Adrenal gland (tissue), 12 donors: Measurements from ENCODE around the gene GPR176. TPM values are rescaled to one million over a fixed set of nuclear protein-coding genes. Genes with fewer than 3 reads are reported as not detected.
"Not testable (repeated sequence)": the region's sequence is repeated elsewhere in the genome, so short reads cannot be mapped to it uniquely, and the experiment has no call there.

ENCODE experiments used
- DNase-seq, 7 donors: peaks; one replicate each; pipeline ENCODE4 v3.0.0-alpha.2; 2019 to 2020
- H3K27ac ChIP-seq, 5 donors: fragments of 200-600 bp; sonication (generic) in 4 of 5; 1 replicate in 3 of 5; 2 replicates in 2 of 5; pipeline versions ENCODE4 v1.5.1 to v1.8.0; 2016 to 2020; ENCODE audit warnings: mild to moderate bottlenecking in 1 of 5
- H3K27me3 ChIP-seq: fragments of 200-600 bp; 2 replicates; pipeline ENCODE4 v1.8.0; 2021
- H3K36me3 ChIP-seq, 2 donors: fragments of 200-600 bp; replicated peaks in 1 of 2; 1 replicate in 1 of 2; 2 replicates in 1 of 2; pipeline versions ENCODE4 v1.5.1 to v1.8.0; 2018 to 2022
- H3K4me1 ChIP-seq, 2 donors: fragments of 200-600 bp; replicated peaks in 1 of 2; 1 replicate in 1 of 2; 2 replicates in 1 of 2; pipeline versions ENCODE4 v1.5.1 to v1.8.0; 2018 to 2021
- H3K4me3 ChIP-seq, 4 donors: fragments of 200-600 bp; sonication (generic) in 3 of 4; one replicate each; pipeline ENCODE4 v1.5.1; 2016 to 2018
- H3K9me3 ChIP-seq, 3 donors: fragments of 200-600 bp; sonication (generic) in 1 of 3; replicated peaks in 1 of 3; 1 replicate in 2 of 3; 2 replicates in 1 of 3; pipeline versions ENCODE4 v1.5.1 to v1.8.0; 2016 to 2021
- POLR2A ChIP-seq, 2 donors: fragments of 450-650 bp; IDR thresholded peaks; one replicate each; pipeline ENCODE4 v1.6.1; 2017; ENCODE audit warnings: antibody characterized with exemption in 2 of 2, mild to moderate bottlenecking in 2 of 2, moderate library complexity in 1 of 2
- WGBS, 4 donors: extraction: QIAGEN DNeasy Blood & Tissue Kit in 2 of 4; methylation state at CpG; one replicate each; pipeline versions ENCODE4 v1.1.5 to v1.1.7; 2013 to 2017; 5-methylcytosine and 5-hydroxymethylcytosine counted together
- intact Hi-C, 2 donors: fragments of 100-400 bp; cut with DNase I; formaldehyde crosslinking; loops; one replicate each; pipeline versions ENCODE4 v1.14.1 to v1.15.0; 2022 to 2023
- polyA plus RNA-seq, 3 donors: library from polyadenylated mRNA; stranded (reverse); fragments of 200-250 nt in 2 of 3; fragments of 350-450 nt in 1 of 3; fragmentation: Illumina TruSeq in 1 of 3; extraction: RNeasy Lipid Tissue Mini Kit (QIAGEN cat#74804) in 1 of 3; gene quantifications; one replicate each; pipeline ENCODE4 v1.2.3, GENCODE V29; 2013 to 2014
- total RNA-seq, 9 donors: library from RNA; depleted of rRNA in 4 of 9; stranded (reverse); fragments of >200 nt in 4 of 9; fragments of 120-200 nt in 1 of 9; fragmentation: NEBNext Ultra II Directional in 1 of 9; extraction: Animal tissue kit (Norgen Biotek cat#: 25700) in 1 of 9; gene quantifications; one replicate each; pipeline versions ENCODE4 v1.1.0 to v1.2.4, GENCODE V29; 2013 to 2023
- TF ChIP-seq, protein P1 (sequence below), 6 experiments: fragments of 450-650 bp in 4 of 6; fragments of 200-600 bp in 2 of 6; sonication (generic) in 1 of 6; IDR thresholded peaks; 1 replicate in 5 of 6; 2 replicates in 1 of 6; pipeline versions ENCODE4 v1.5.1 to v1.8.0; 2016 to 2021; ENCODE audit warnings: antibody characterized with exemption in 6 of 6, mild to moderate bottlenecking in 2 of 6, moderate library complexity in 1 of 6
- donor health status: healthy with polysubstance abuse.
- donor health status: Bipolar disorder and iron deficiency.
- donor health status: DM: yes; HTN: yes; CAD: no.
- donor health status: DM: no; HTN: no; CAD: no.
- donor health status: DM: no; HTN: no; CAD: no.
- donor health status: DM: yes; HTN: yes; CAD: no.

The GPR176 gene
- total and polyA plus RNA-seq, 12 donors = 1.4 to 12.7 (median 5.6) TPM

DNA sequence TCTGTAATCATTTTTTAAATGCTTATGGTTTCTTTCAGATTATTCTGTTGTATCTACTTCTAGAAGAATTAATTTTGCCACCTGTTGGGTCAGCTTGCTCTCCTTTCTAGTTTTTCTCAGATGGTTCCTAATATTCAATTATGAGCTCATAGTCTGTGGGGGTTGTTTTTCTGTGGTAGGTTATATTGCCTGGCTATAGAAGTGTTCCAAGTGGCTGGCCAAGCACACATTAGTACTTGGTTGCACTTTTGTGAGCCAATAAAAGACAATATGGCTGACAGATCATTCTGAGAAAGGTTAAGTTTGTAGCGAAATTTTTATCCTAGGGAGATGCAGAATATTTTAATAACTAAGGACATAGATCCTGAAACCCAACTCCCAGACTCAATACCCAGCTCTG lies 105.6 kb downstream of the GPR176 start:
- no peaks in the 10 kb centered on the region for H3K4me1 ChIP-seq
- H3K27me3 ChIP-seq = no peaks in the 10 kb centered on the region
- WGBS, 4 donors = 72 to 88% (median 84%) methylated on average over 1 of the region's 1 CpG
- H3K4me3 ChIP-seq = no peak overlapping the region
- intact Hi-C loops = no loop called here
- no peaks in the 10 kb centered on the region for H3K9me3 ChIP-seq
- no peak overlapping the region for H3K27ac ChIP-seq
- H3K36me3 ChIP-seq = no peaks in the 10 kb centered on the region
- DNase-seq = no peak
- TF ChIP-seq POLR2A (IDR thresholded peaks at IDR 0.05) = no peak
- TF ChIP-seq, protein P1, sequence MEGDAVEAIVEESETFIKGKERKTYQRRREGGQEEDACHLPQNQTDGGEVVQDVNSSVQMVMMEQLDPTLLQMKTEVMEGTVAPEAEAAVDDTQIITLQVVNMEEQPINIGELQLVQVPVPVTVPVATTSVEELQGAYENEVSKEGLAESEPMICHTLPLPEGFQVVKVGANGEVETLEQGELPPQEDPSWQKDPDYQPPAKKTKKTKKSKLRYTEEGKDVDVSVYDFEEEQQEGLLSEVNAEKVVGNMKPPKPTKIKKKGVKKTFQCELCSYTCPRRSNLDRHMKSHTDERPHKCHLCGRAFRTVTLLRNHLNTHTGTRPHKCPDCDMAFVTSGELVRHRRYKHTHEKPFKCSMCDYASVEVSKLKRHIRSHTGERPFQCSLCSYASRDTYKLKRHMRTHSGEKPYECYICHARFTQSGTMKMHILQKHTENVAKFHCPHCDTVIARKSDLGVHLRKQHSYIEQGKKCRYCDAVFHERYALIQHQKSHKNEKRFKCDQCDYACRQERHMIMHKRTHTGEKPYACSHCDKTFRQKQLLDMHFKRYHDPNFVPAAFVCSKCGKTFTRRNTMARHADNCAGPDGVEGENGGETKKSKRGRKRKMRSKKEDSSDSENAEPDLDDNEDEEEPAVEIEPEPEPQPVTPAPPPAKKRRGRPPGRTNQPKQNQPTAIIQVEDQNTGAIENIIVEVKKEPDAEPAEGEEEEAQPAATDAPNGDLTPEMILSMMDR (IDR thresholded peaks at IDR 0.05) = no peak

DNA sequence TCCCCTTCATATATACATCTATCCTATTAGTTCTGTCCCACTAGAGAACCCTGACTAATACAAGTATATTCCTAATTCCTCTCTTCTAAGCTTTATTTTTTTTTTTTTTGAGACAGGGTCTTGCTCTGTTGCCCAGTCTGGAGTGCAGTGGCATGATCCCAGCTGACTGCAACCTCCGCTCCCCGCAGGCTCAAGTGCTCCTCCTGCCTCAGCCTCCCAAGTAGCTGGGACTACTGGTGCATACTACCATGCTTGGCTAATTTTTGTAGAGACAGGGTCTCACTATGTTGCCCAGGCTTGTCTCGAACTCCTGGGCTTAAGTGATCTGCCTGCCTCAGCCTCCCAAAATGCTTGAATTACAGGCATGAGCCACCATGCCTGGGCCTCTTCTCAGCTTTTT lies 107.4 kb downstream of the GPR176 start:
- H3K4me1 ChIP-seq, H3K27ac ChIP-seq, H3K36me3 ChIP-seq, H3K27me3 ChIP-seq, intact Hi-C loops, H3K4me3 ChIP-seq, H3K9me3 ChIP-seq, DNase-seq: not testable (repeated sequence)
- 86 to 96% (median 91%) methylated on average over 3 of the region's 3 CpGs for WGBS, 4 donors

DNA sequence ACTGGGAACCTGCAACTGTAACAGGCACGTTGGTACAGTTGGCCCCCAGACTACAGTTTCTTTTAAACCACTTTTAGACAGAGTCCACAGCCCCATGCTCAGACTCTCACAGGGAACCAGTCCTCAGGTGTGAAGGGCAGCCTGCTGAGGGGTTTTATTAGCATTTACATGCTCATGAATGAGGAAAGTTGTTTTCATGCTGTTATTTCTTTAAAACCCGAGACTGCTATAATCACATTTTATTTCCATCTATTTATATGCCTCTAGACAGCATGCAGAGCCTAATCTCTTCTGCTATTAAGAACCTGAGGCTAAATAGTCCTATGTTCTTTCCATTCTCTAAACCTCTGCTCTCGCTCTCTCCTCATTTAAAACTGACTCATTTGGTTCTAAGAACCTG lies 111.2 kb downstream of the GPR176 start:
- no peaks in the 10 kb centered on the region for H3K36me3 ChIP-seq
- TF ChIP-seq, protein P1 (IDR thresholded peaks at IDR 0.05) = no peak
- no peak for TF ChIP-seq POLR2A (IDR thresholded peaks at IDR 0.05)
- no peaks in the 10 kb centered on the region for H3K4me1 ChIP-seq
- H3K4me3 ChIP-seq = no peak overlapping the region
- DNase-seq = no peak
- peaks cover 6% of the 10 kb centered on the region for H3K27me3 ChIP-seq
- no peak overlapping the region for H3K27ac ChIP-seq
- intact Hi-C loops = no loop called here
- H3K9me3 ChIP-seq = no peaks in the 10 kb centered on the region
- WGBS, 4 donors = 45 to 57% (median 51%) methylated on average over 3 of the region's 3 CpGs

DNA sequence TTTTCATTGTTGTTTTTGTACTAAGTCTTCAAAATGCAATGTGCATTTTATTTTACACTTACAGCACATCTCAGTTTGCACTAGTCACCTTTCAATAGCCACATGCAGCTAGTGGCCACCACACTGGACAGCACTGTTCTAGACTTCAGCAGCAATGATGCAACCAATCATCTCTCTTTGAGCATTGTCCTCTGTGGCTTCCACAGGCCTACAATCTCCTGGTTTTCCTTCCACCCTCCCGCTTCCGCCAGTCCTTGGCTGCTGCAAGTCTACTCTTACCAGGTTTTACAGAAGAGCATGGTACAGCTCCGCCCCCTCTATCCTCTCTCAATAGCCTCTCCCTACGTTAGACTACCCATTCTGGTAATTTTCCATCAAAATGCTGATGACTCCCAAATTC lies 112.3 kb downstream of the GPR176 start:
- H3K27me3 ChIP-seq = peaks cover 6% of the 10 kb centered on the region
- no peak for TF ChIP-seq POLR2A (IDR thresholded peaks at IDR 0.05)
- TF ChIP-seq, protein P1 (IDR thresholded peaks at IDR 0.05) = no peak
- H3K36me3 ChIP-seq = no peaks in the 10 kb centered on the region
- DNase-seq = no peak
- H3K4me1 ChIP-seq = no peaks in the 10 kb centered on the region
- H3K27ac ChIP-seq = no peak overlapping the region
- no peak overlapping the region for H3K4me3 ChIP-seq
- whole genome bisulfite sequencing, 4 donors = 81 to 88% (median 87%) methylated on average over 4 of the region's 4 CpGs
- H3K9me3 ChIP-seq = no peaks in the 10 kb centered on the region
- intact Hi-C loops = no loop called here

DNA sequence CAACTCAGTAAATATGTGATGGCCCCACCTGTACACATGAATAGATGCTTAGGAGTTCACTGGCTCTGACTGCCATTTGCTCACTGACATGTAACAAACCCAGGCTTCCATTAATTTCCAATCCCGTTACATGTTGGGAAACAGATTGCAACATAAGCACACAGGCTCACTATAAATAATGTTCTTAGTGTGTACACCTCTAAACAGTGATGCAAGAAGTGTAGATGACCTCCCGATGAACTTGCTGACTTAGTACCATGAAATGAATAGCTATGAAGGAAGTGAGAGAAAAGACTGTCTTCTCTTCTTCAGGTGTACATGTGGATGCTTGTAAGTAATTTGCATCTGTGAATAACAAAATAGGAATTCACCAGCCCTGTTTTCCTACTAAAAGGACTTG lies 116.0 kb downstream of the GPR176 start:
- Histone ChIP-seq H3K9me3 (no peaks in the 10 kb centered on the region), H3K4me3 (no peak overlapping the region), H3K36me3 (no peaks in the 10 kb centered on the region), H3K4me1 (no peaks in the 10 kb centered on the region), H3K27me3 (peaks cover 5% of the 10 kb centered on the region), H3K27ac (no peak overlapping the region)
- no peak for DNase-seq
- intact Hi-C loops = no loop called here
- TF ChIP-seq POLR2A (IDR thresholded peaks at IDR 0.05) = no peak
- TF ChIP-seq, protein P1 (IDR thresholded peaks at IDR 0.05) = no peak
- WGBS, 4 donors = 61 to 70% (median 65%) methylated on average over 2 of the region's 2 CpGs
